ENCODE data around the gene KRT73.

- TF ChIP-seq CTCF (IDR thresholded peaks at IDR 0.05), result no peak
- no peak for TF ChIP-seq POLR2A (IDR thresholded peaks at IDR 0.05)
Measured at GRCh38 chr12:52655720-52656124, 37.4 kb upstream of the KRT73 start.
